Measurements from ENCODE around the gene GNLY.

- TF ChIP-seq CTCF (IDR thresholded peaks at IDR 0.05; ENCODE audit: low read length): no peak
- TF ChIP-seq EZH2 (IDR thresholded peaks at IDR 0.05; ENCODE audit: borderline replicate concordance, low read length): no peak
Observed at GRCh38 chr2:85711578-85712060, 17.5 kb downstream of the GNLY start.

Data from OCI-LY1 (cell line).